ENCODE measurements around the gene ATP11A.

ATP11A gene

DNA sequence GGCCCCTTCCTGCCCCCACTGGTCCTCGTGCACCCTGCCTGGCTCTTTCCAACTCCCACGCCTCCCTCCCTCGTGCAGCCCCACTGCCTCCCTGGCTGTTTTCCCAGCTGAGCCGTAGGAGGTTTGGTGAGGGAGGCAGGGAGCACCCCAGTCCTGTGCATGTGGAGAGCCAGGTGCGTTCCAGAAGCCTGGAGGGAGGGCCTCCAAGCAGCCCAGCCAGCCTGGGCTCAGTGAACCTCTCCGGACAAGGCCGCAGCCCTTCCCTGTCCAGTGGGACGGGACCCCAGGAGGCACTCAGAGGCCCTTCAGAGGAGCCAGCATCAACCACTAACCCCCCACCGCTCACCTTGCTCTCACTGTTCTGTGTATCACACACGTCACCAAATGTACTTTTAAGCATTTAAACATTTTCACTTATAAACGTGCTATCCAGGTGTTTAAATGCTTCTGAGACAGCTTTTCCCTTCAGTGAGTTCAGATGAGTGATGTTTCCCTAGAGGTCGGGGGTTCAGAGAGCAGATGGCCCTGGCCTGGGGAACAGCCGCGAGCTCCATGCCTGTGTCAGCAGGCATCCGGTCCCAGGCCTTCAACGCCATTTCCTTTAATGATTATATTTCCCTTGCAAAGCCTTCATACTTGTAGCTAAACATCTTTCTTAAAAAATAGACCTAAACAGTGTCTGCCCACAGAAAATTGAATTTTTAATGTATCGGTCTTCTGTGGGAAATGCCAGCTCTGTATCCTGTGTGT, 122.6 kb downstream of the ATP11A start:
- H3K36me3 ChIP-seq (ENCODE audit: control insufficient read depth in 2 of 2, insufficient read depth in 1 of 2, low read length in 2 of 2), result peaks cover 0 to 28% of the 10 kb centered on the region in 2 experiments; a peak in 1 of 3 replicates
- CTCF ChIA-PET, result no interaction called here
- H3K9me3 ChIP-seq (ENCODE audit: control insufficient read depth, insufficient read depth, low read depth, low read length), result no peaks in the 10 kb centered on the region
- H3K27ac ChIP-seq (ENCODE audit: extremely low read depth, low read depth, low read length), result no peak overlapping the region
- no peaks in the 10 kb centered on the region for H3K4me1 ChIP-seq (ENCODE audit: control insufficient read depth, insufficient read depth, low read length)
- POLR2A ChIA-PET, result no interaction called here
- TF ChIP-seq SETDB1 (IDR thresholded peaks at IDR 0.05; ENCODE audit: insufficient read length, low read length) (no peak), ZFHX2 (tag by site-specific recombination; conservative IDR thresholded peaks at IDR 0.05) (peak; percentile 69; the same call in 1 of the 2 replicates), EGR2 (tag by site-specific recombination; IDR thresholded peaks at IDR 0.05; ENCODE audit: low read depth) (peak; percentile 68), ZNF239 (tag by site-specific recombination; IDR thresholded peaks at IDR 0.05) (no peak)
- no peak overlapping the region for H3K4me3 ChIP-seq (ENCODE audit: low read depth, low read length)

- Histone ChIP-seq H3K36me3 (ENCODE audit: control insufficient read depth in 2 of 2, insufficient read depth in 1 of 2, low read length in 2 of 2) (peaks cover 0 to 36% of the 10 kb centered on the region in 2 experiments; a peak in 1 of 3 replicates), H3K4me1 (ENCODE audit: control insufficient read depth, insufficient read depth, low read length) (no peaks in the 10 kb centered on the region), H3K9me3 (ENCODE audit: control insufficient read depth, insufficient read depth, low read depth, low read length) (no peaks in the 10 kb centered on the region), H3K4me3 (ENCODE audit: low read depth, low read length) (no peak overlapping the region), H3K27ac (ENCODE audit: extremely low read depth, low read depth, low read length) (no peak overlapping the region)
- ChIA-PET CTCF (interaction anchor here (0.7 kb wide), 2 partner anchors 17 to 61 kb away, joined by 3 to 4 read pairs; no protein-coding TSS in a partner anchor), POLR2A (no interaction called here)
- TF ChIP-seq ZNF184 (tag by site-specific recombination; IDR thresholded peaks at IDR 0.05) (peak; percentile 99), ZNF341 (tag by site-specific recombination; IDR thresholded peaks at IDR 0.05; ENCODE audit: low read depth) (no peak)
Measured at GRCh38 chr13:112813552-112813951, 123.7 kb downstream of the ATP11A start.

- no peak overlapping the region for H3K4me3 ChIP-seq (ENCODE audit: low read depth, low read length)
- H3K4me1 ChIP-seq (ENCODE audit: control insufficient read depth, insufficient read depth, low read length), result no peaks in the 10 kb centered on the region
- ChIA-PET POLR2A (no interaction called here), CTCF (no interaction called here)
- no peaks in the 10 kb centered on the region for H3K9me3 ChIP-seq (ENCODE audit: control insufficient read depth, insufficient read depth, low read depth, low read length)
- H3K36me3 ChIP-seq (ENCODE audit: control insufficient read depth in 2 of 2, insufficient read depth in 1 of 2, low read length in 2 of 2), result peaks cover 0 to 48% of the 10 kb centered on the region in 2 experiments; a peak in 1 of 3 replicates
- no peak overlapping the region for H3K27ac ChIP-seq (ENCODE audit: extremely low read depth, low read depth, low read length)
- TF ChIP-seq ZNF114 (tag by site-specific recombination; IDR thresholded peaks at IDR 0.05) (no peak), ZNF311 (tag by site-specific recombination; IDR thresholded peaks at IDR 0.05; ENCODE audit: borderline replicate concordance) (no peak), ZNF433 (tag by site-specific recombination; IDR thresholded peaks at IDR 0.05; ENCODE audit: low read depth) (no peak), ZNF324 (tag by site-specific recombination; IDR thresholded peaks at IDR 0.05) (no peak), ZNF76 (tag by site-specific recombination; IDR thresholded peaks at IDR 0.05; ENCODE audit: borderline replicate concordance, low read depth) (no peak), ZSCAN30 (tag by site-specific recombination; IDR thresholded peaks at IDR 0.05) (no peak), TSHZ1 (tag by site-specific recombination; IDR thresholded peaks at IDR 0.05; ENCODE audit: borderline replicate concordance) (no peak)
- TF ChIP-seq, protein P1, sequence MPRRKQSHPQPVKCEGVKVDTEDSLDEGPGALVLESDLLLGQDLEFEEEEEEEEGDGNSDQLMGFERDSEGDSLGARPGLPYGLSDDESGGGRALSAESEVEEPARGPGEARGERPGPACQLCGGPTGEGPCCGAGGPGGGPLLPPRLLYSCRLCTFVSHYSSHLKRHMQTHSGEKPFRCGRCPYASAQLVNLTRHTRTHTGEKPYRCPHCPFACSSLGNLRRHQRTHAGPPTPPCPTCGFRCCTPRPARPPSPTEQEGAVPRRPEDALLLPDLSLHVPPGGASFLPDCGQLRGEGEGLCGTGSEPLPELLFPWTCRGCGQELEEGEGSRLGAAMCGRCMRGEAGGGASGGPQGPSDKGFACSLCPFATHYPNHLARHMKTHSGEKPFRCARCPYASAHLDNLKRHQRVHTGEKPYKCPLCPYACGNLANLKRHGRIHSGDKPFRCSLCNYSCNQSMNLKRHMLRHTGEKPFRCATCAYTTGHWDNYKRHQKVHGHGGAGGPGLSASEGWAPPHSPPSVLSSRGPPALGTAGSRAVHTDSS (tag by site-specific recombination; IDR thresholded peaks at IDR 0.05), result no peak
- TF ChIP-seq, protein P2, sequence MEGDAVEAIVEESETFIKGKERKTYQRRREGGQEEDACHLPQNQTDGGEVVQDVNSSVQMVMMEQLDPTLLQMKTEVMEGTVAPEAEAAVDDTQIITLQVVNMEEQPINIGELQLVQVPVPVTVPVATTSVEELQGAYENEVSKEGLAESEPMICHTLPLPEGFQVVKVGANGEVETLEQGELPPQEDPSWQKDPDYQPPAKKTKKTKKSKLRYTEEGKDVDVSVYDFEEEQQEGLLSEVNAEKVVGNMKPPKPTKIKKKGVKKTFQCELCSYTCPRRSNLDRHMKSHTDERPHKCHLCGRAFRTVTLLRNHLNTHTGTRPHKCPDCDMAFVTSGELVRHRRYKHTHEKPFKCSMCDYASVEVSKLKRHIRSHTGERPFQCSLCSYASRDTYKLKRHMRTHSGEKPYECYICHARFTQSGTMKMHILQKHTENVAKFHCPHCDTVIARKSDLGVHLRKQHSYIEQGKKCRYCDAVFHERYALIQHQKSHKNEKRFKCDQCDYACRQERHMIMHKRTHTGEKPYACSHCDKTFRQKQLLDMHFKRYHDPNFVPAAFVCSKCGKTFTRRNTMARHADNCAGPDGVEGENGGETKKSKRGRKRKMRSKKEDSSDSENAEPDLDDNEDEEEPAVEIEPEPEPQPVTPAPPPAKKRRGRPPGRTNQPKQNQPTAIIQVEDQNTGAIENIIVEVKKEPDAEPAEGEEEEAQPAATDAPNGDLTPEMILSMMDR (tag by site-specific recombination; IDR thresholded peaks at IDR 0.05), result no peak
Measured at GRCh38 chr13:112814905-112815585, 125.2 kb downstream of the ATP11A start.

All from HEK293 (cell line).